GM19099 (cell line): ENCODE measurements around the gene GIPC2.

Source experiments
- POLR2A ChIP-seq: IDR thresholded peaks from 3 replicates; pipeline ENCODE4 v1.6.1; 2011; ENCODE audit warnings: low read depth; ENCODE audit not compliant: insufficient read length; ENCODE audit errors: extremely low read depth

The GIPC2 gene

DNA sequence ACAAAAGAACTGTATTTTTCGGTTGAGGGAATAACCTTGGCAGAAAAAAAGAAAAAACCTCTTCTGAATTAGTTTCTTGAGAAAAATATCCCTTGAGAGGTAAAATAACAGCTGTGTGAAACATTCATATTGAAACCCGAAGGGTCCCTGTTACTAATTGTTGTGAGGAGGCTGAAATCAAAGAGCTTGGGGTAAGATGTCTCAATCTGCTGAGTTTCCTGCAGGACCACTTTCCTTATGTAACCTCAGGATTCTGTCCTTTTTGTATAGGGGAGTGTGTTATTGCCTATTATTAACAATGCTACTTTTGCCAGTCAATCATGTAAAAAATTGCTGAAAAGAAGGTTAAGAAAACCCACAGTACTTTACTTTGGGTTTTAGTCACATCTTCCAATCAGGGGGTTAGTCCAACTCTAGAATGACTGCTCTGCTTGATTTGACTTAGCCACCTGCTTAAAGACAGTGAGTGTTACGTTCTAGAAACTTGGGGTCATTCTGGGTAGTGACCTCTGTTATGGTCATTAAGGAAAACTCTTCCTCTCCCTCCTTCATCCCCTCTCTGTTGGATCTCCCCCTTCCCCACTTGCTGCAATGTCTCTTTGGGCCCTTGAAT lies 138.8 kb downstream of the GIPC2 start:
- no peak for TF ChIP-seq POLR2A
